Measurements from ENCODE around the gene TMEM134.
"Not testable (repeated sequence)": the region's sequence is repeated elsewhere in the genome, so short reads cannot be mapped to it uniquely, and the experiment has no call there.

TMEM134 gene

GRCh38 chr11:67494371-67495233, 25.6 kb upstream of the TMEM134 start:
- Mint-ChIP-seq H3K27ac (no peak overlapping the region), H3K27me3 (ENCODE audit: low read depth) (no peaks in the 10 kb centered on the region), H3K4me1 (ENCODE audit: low read depth) (peaks cover under 1% of the 10 kb centered on the region), H3K36me3 (ENCODE audit: low read depth) (peaks cover 32% of the 10 kb centered on the region), H3K4me3 (no peak overlapping the region), H3K9me3 (no peaks in the 10 kb centered on the region)
- no peak for DNase-seq (ENCODE audit: low spot score)

- Mint-ChIP-seq H3K4me3 (no peak overlapping the region), H3K27ac (no peak overlapping the region), H3K4me1 (ENCODE audit: low read depth) (peaks cover 2% of the 10 kb centered on the region), H3K27me3 (ENCODE audit: low read depth) (no peaks in the 10 kb centered on the region), H3K9me3 (no peaks in the 10 kb centered on the region), H3K36me3 (ENCODE audit: low read depth) (peaks cover 33% of the 10 kb centered on the region)
- no peak for DNase-seq (ENCODE audit: low spot score)
These were observed 24.7 kb upstream of the TMEM134 start for GRCh38 chr11:67493548-67494370.

GRCh38 chr11:67492801-67493547, 23.9 kb upstream of the TMEM134 start:
- no peak for DNase-seq (ENCODE audit: low spot score)

GRCh38 chr11:67492069-67492727, 23.1 kb upstream of the TMEM134 start:
- DNase-seq (ENCODE audit: low spot score) = no peak
- no peak overlapping the region for H3K27ac Mint-ChIP-seq

More at GRCh38 chr11:67492801-67493547, 23.9 kb upstream of the TMEM134 start:
- Mint-ChIP-seq H3K27me3 (ENCODE audit: low read depth) (no peaks in the 10 kb centered on the region), H3K4me3 (no peak overlapping the region), H3K9me3 (no peaks in the 10 kb centered on the region), H3K27ac (no peak overlapping the region), H3K36me3 (ENCODE audit: low read depth) (peaks cover 39% of the 10 kb centered on the region), H3K4me1 (ENCODE audit: low read depth) (peaks cover 9% of the 10 kb centered on the region)

DNA sequence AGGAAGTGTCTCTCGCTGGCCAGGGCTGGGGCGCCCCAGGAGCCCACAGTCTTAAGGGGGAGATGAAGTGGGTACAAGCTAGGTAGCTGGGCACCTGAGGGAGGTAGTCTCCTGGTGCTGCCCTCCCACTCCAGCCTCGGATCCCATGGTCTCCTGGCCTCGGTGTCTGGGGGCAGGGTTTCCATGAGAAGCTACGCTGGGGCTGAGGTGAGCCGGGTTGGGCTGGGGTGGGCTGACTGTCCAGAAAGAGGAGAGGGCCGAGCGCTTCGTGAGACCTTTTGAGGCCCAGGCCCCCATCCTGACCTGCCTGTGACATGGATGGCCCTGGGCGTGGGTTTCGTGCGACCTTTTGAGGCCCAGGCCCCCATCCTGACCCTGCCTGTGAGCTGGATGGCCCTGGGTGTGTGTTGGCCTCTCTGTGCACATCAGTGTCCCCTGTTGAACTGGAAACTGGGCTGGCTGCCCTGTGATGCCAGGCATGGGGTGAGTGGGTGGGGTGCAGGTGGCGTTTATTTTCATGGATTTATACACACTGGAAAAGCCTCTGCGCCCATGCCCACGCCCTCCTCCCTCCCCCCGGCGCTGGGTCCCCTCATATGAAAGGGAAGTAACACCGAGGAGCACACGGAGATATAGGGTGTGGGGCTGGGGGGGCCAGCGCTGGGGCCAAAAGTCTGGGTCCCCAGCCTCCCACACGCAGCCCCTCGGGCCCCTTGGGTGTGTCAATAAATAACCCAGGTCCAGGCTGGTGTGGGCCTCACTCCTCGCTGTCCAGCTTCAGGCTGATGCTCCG, 22.4 kb upstream of the TMEM134 start:
- no peaks in the 10 kb centered on the region for H3K27me3 Mint-ChIP-seq (ENCODE audit: low read depth)
- H3K9me3 Mint-ChIP-seq = no peaks in the 10 kb centered on the region
- H3K36me3 Mint-ChIP-seq (ENCODE audit: low read depth) = peaks cover 42% of the 10 kb centered on the region
- no peak for DNase-seq (ENCODE audit: low spot score)
- no peak overlapping the region for H3K4me3 Mint-ChIP-seq
- peaks cover 22% of the 10 kb centered on the region for H3K4me1 Mint-ChIP-seq (ENCODE audit: low read depth)
- H3K27ac Mint-ChIP-seq = no peak overlapping the region

More at GRCh38 chr11:67492069-67492727, 23.1 kb upstream of the TMEM134 start:
- Mint-ChIP-seq H3K4me1 (ENCODE audit: low read depth) (peaks cover 16% of the 10 kb centered on the region), H3K4me3 (no peak overlapping the region), H3K9me3 (no peaks in the 10 kb centered on the region), H3K27me3 (ENCODE audit: low read depth) (no peaks in the 10 kb centered on the region), H3K36me3 (ENCODE audit: low read depth) (peaks cover 42% of the 10 kb centered on the region)

GRCh38 chr11:67490727-67491065, 21.6 kb upstream of the TMEM134 start:
- H3K4me1 Mint-ChIP-seq (ENCODE audit: low read depth) = peaks cover 30% of the 10 kb centered on the region
- H3K9me3 Mint-ChIP-seq = no peaks in the 10 kb centered on the region
- DNase-seq (ENCODE audit: low spot score) = no peak
- no peaks in the 10 kb centered on the region for H3K27me3 Mint-ChIP-seq (ENCODE audit: low read depth)
- H3K27ac Mint-ChIP-seq = no peak overlapping the region
- no peak overlapping the region for H3K4me3 Mint-ChIP-seq
- H3K36me3 Mint-ChIP-seq (ENCODE audit: low read depth) = peaks cover 44% of the 10 kb centered on the region

GRCh38 chr11:67489885-67490726, 21.1 kb upstream of the TMEM134 start:
- Mint-ChIP-seq H3K27ac (peak overlapping the region; percentile 68), H3K4me3 (no peak overlapping the region)

DNA sequence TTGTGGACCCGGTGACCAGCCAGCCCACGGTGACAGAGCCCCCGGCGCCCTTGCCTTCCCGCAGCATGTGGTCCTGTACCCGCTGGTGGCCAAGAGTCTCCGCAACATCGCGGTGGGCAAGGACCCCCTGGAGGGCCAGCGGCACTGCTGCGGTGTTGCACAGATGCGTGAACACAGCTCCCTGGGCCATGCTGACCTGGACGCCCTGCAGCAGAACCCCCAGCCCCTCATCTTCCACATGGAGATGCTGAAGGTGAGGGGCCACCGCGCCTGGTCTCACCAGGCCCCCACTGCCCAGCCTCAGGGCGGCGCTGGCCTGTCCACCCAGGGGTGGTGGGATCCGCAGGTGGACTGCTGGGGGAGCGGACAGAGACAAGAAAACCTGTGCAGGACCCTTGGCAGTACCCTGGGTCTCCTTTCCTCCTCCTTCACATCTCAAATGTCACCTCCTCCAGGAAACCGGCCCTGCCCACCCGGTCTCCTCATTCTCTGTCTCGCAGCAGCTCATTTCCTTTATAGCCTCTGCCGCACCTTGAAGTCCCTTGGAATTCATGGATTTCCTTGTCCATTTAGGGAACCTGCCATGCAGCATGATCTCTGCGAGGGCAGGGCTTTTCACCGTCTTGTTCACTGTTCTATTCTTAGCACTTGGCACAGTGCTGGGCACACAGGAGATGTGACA, 20.3 kb upstream of the TMEM134 start:
- Mint-ChIP-seq H3K9me3 (no peaks in the 10 kb centered on the region), H3K4me3 (no peak overlapping the region), H3K36me3 (ENCODE audit: low read depth) (peaks cover 49% of the 10 kb centered on the region), H3K27me3 (ENCODE audit: low read depth) (no peaks in the 10 kb centered on the region), H3K27ac (peak overlapping the region; percentile 68), H3K4me1 (ENCODE audit: low read depth) (peaks cover 40% of the 10 kb centered on the region)
- DNase-seq (ENCODE audit: low spot score) = no peak

More at GRCh38 chr11:67489885-67490726, 21.1 kb upstream of the TMEM134 start:
- peaks cover 32% of the 10 kb centered on the region for H3K4me1 Mint-ChIP-seq (ENCODE audit: low read depth)
- H3K36me3 Mint-ChIP-seq (ENCODE audit: low read depth) = peaks cover 44% of the 10 kb centered on the region
- DNase-seq (ENCODE audit: low spot score) = no peak
- no peaks in the 10 kb centered on the region for H3K27me3 Mint-ChIP-seq (ENCODE audit: low read depth)
- H3K9me3 Mint-ChIP-seq = no peaks in the 10 kb centered on the region

DNA sequence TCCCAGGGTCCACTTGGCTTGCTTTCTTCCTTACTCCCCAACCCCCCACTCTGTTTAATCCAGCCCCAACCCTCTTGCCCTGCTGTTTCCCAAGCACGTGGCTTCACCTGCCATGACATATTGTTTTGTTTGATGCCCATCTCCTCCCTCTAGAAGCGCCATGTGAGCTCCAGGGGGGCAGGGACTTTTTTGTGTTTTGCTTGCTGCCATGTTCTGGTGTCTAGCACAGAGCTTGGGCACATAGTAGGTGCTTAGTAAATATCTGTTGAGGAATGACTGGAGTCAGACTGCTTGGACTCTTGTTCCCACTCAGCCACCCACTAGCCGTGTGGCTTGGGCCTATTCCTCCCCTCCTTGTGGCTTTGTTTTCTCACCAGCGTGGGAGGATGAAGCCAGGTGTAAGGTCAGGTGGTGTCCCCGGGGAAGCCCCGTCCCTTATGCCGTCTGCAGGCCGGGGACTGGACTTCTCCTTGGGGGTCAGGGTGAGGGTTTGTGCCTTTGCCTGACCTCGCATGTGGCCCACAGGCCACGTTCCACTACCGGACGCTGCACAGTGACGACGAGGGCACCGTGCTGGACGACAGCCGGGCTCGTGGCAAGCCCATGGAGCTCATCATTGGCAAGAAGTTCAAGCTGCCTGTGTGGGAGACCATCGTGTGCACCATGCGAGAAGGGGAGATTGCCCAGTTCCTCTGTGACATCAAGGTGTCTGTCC, 17.6 kb upstream of the TMEM134 start:
- peak; percentile 72 for DNase-seq (ENCODE audit: low spot score)
- Mint-ChIP-seq H3K4me3 (peak overlapping the region; percentile 90), H3K9me3 (no peaks in the 10 kb centered on the region)

DNA sequence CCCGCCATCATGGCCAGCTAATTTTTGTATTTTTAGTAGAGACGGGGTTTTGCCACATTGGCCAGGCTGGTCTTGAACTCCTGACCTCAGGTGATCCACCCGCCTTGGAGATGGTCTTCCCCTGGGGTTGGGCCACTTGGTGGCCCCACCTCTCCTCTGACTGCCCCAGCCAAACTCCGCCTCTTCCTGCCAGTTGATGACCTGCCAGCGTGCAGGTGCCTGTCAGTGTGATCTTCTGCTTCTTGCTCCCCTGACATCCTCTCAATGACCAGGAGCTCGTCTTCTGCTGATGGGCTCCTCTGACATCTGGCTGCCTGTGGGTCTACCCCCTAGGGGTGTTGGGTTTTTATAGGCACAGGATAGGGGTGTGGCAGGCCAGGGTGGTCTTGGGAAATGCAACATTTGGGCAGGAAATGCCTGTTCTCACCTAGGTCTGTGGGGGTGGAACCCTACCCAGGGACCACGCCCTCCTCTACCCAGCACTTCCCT, 16.9 kb upstream of the TMEM134 start:
- peaks cover 43% of the 10 kb centered on the region for H3K36me3 Mint-ChIP-seq (ENCODE audit: low read depth)
- peak overlapping the region; percentile 99 for H3K27ac Mint-ChIP-seq
- not testable (repeated sequence) for H3K9me3 Mint-ChIP-seq; H3K27me3 Mint-ChIP-seq (ENCODE audit: low read depth)
- DNase-seq (ENCODE audit: low spot score) = peak; percentile 60
- H3K4me3 Mint-ChIP-seq = peak overlapping the region; percentile 90
- H3K4me1 Mint-ChIP-seq (ENCODE audit: low read depth) = peaks cover 53% of the 10 kb centered on the region

More for the DNA sequence above, 17.6 kb upstream of the TMEM134 start:
- Mint-ChIP-seq H3K4me1 (ENCODE audit: low read depth) (peaks cover 53% of the 10 kb centered on the region), H3K27me3 (ENCODE audit: low read depth) (no peaks in the 10 kb centered on the region), H3K36me3 (ENCODE audit: low read depth) (peaks cover 46% of the 10 kb centered on the region), H3K27ac (peak overlapping the region; percentile 99)

GRCh38 chr11:67484847-67485311, 15.8 kb upstream of the TMEM134 start:
- peak; percentile 75 for DNase-seq (ENCODE audit: low spot score)
- Mint-ChIP-seq H3K4me1 (ENCODE audit: low read depth) (peaks cover 53% of the 10 kb centered on the region), H3K4me3 (peak overlapping the region; percentile 90), H3K27me3 (ENCODE audit: low read depth) (peaks cover 3% of the 10 kb centered on the region), H3K9me3 (no peaks in the 10 kb centered on the region), H3K27ac (peak overlapping the region; percentile 99), H3K36me3 (ENCODE audit: low read depth) (peaks cover 38% of the 10 kb centered on the region)
